Peyer's patch (tissue), 4 donors: Measurements from ENCODE around the gene CACNA2D2.

ENCODE experiments used
- POLR2A ChIP-seq, 2 donors: fragments of 450-650 bp; IDR thresholded peaks; one replicate each; pipeline ENCODE4 v1.5.1; 2017; ENCODE audit warnings: antibody characterized with exemption in 2 of 2, mild to moderate bottlenecking in 2 of 2, moderate library complexity in 2 of 2
- TF ChIP-seq, protein P1 (sequence below), 6 experiments: fragments of 450-650 bp in 4 of 6; fragments of 200-600 bp in 2 of 6; sonication (generic) in 1 of 6; IDR thresholded peaks; one replicate each; pipeline ENCODE4 v1.5.1; 2017 to 2019; ENCODE audit warnings: antibody characterized with exemption in 6 of 6, mild to moderate bottlenecking in 3 of 6, moderate library complexity in 1 of 6

DNA sequence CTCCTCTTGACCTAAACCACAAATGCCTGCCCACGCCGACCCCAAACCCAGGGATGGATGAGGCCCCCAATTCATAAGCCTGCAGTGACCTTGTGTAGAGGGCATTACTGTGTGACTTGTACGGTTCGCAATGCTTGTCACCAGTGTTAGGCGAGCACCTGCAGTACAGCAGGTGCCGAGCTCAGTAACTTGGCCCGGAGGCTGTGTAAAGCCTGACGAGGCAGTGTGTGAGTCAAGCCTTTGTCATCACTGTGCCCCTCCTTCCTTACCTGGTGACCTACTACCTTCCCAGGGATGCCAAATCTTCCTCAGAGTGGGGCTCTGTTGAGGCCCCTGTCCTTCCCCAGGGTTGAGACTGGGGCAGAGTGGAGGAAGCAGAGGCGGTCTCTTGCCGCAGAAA is 106.9 kb downstream of the CACNA2D2 start:
- TF ChIP-seq, protein P1, sequence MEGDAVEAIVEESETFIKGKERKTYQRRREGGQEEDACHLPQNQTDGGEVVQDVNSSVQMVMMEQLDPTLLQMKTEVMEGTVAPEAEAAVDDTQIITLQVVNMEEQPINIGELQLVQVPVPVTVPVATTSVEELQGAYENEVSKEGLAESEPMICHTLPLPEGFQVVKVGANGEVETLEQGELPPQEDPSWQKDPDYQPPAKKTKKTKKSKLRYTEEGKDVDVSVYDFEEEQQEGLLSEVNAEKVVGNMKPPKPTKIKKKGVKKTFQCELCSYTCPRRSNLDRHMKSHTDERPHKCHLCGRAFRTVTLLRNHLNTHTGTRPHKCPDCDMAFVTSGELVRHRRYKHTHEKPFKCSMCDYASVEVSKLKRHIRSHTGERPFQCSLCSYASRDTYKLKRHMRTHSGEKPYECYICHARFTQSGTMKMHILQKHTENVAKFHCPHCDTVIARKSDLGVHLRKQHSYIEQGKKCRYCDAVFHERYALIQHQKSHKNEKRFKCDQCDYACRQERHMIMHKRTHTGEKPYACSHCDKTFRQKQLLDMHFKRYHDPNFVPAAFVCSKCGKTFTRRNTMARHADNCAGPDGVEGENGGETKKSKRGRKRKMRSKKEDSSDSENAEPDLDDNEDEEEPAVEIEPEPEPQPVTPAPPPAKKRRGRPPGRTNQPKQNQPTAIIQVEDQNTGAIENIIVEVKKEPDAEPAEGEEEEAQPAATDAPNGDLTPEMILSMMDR (IDR thresholded peaks at IDR 0.05): no peak
- TF ChIP-seq POLR2A (IDR thresholded peaks at IDR 0.05): no peak
